Cerebellar nuclear complex (tissue), 1 donor: ENCODE results near the gene YOD1.

ENCODE experiments used
- DNase-seq, 2 experiments: peaks; one replicate each; lab custom pipeline; 2025; lab: John Stamatoyannopoulos, UW

Gene YOD1

DNA sequence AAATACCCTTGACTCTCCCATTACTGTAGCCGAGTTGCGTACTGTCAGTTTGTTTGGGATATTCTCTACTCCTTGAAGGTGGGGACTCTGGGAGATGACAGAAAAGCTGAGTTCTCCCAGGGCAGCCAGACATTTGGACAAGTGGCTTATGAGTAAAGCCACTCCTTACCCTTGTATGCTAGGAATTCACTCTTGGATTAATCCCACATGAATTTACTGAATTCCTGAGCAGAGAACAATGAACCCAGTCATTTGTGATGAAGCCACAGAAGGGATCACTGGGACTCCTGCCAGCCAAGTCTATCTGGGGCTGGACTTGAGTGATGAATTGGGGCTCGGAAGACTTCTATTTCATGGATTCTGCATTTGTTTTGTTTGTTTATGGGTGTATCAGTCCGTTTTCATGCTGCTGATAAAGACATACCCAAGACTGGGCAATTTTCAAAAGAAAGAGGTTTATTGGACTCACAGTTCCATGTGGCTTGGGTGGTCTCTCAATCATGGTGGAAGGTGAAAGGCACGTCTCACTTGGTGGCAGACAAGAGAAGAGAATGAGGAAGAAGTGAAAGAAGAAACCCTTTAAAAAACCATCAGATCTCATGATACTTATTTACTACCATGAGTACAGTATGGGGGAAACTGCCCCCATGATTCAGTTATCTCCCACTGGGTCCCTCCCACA lies 43.5 kb downstream of the YOD1 start:
- DNase-seq = no peak

DNA sequence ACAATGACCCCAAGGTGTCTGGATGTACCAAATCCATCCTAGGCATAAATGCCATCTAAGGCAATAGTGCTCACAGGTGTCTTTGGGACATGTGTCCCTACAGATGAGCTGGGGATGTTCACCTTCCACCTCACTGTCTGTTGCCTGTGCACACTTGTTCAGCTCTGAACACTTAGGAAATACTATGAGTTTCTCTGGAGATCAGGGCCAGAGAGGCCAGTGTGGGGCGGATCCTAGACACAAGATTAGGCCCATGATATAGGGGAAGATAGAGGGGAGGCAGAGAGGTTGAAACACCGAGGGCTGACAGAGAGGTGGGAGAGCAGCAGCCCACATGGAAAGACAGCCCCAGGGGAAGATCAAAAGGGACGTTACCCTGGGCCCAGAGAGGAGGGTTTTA lies 44.1 kb downstream of the YOD1 start:
- no peak for DNase-seq

DNA sequence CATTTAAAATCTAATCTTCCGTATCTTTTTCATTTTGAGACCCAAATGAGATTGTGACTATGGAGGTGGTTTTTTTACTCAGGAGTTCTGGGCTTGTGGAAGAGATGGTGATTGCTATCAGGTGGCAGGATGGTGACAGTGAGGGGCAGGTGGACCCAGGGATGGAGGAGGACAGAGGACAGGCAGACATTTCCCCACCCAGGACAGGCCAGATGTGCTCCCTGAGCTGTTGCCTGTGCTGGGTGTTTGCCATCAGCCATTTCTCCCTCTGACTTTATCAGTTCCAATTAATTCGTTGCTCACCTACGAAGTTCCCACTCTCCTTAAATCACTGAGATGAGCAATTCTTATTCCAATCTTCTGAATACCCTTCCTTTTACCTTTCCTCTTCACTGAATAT lies 44.9 kb downstream of the YOD1 start:
- DNase-seq = no peak

DNA sequence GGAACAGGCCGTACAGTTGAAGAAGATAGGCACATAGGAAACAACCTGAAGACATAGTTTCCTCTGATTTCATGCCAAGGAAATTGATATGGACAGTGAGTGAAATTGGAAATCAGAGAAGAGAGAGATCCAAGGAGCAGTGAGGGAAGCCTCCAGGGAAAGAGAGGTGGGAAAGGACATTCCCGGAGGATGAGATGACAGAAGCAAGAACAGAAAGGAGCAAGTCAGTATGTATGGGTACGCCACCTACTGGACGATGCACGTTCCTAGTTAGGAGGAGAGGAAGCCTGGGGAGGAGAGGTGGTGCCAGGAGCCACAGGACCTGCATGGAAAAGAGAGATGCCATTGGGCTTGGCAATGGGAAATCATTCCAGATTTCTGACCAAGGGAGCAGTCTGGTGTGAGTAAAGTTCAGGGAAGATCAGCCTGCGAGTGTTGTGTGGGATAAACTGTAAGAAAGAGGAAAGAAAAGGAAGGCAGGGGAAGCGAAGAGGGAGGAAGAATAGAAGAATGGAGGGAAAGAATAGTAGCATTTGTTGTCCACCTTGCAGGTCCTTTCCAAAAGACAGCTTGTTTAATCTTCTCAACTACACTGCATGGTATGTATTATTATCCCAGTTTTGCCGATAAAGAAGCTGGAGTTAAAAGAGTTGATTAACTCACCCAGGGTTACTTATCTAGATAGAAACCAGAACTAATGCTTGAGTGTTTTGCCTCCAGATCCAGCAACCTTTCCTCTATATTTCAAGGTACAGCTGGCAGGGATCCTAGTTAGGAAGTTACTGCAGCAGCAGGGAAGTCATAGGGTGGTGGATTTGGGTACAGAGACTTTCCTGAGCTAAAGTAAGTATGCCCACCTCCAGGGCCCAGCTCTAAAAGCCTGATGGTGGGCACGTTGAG lies 45.8 kb downstream of the YOD1 start:
- no peak for DNase-seq

DNA sequence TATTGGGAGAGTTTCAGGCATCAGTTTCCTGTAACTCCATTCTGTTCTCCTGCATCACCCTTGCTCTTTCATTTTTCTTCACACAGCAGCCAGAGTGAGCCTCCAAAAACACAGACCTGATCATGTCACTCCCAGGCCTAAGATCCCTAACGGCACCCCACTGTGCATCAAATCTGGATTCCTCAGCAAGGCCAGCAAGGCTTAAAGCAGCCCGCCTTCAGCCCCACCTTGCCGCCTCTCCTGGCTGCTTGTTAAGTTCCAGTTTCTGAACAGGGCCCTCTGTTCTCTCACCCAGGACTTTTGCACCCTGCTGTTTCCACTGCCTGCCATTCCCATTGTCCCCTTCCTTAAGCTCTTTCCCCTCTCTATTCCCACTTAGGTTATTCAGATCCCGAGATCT lies 47.8 kb downstream of the YOD1 start:
- DNase-seq = no peak

DNA sequence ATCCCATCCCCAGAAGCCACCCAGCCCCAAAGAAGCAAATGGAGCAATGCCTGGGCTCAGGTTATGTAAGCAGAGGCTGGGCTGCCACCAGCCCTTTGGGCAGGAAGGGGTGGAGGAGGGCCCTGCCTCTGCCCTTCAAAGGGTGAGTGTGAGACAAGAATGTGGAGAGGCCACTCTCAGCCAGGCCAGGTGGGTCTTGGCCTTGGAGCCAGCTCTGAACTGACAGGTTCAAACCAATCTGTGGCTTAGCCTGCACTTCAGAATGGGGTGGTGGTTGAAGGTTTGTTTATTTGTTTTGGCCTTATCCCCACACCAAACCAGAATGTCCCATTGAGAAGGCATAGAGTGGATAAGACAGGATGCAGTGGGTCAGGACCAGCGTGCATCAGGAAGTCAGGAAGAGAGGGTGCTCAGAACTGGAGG lies 48.3 kb downstream of the YOD1 start:
- DNase-seq = no peak

DNA sequence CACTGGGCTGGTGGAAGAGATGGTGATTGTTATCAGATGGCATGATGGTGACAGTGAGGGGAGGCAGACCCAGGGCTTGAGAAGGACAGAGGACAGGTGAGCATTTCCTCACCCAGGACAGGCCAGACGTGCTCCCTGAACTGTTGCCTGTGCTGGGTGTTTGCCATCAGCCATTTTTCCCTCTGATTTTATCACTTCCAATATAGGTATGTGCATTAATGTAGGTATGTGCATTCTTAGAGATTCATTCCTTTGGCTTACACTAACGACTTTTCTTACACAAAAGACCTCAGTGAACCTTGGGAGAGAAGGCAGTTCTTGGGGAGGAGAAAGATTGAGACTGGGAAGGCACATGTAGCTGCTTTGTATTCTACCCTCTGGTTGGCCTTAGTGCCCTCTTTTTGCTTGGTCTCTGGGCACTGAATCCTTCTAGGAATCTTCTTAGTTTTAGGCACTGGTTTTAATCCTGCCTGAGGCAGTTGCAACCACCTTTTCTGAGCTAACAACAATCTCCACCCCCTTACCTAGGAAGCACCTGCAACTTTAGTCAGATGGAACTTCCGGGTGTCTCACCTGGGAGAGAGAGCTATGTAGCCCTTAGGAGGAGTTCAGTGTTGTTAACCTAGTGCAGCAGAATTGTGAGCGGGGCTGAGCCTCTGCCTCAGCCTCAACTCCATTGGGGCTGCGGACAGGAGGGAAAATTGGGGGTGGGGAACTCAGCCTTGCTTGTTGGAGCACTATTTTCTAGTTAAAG lies 49.3 kb downstream of the YOD1 start:
- DNase-seq = no peak

DNA sequence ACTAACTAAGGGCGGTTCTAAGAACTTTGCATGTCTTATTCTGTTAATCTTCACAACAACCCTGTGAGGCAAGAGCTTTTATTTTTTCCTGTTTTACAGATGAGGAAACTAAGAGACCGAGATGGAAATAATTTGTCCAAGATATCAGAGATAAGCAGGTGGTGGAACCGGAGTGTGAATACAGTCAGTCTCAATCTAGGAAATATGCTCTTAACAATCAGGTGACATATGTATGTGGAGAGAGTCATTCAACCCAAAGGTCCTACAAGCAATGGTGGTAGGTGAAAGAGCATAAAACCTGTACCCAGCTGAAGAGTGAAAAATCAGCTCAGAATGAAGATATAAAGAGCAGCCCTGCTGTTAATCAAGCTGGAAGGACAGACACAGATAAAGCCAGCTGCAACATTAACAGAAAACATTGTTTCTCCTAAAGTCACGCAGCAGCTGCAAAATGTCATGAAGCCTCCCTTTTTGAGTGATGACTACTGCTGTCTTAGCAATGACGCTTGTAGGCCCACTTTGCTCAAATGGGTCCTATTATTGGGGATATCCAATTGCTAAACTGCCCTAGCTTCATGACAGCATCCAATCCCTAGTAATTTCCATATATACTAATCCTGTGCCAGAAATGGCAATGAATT lies 50.2 kb downstream of the YOD1 start:
- no peak for DNase-seq

DNA sequence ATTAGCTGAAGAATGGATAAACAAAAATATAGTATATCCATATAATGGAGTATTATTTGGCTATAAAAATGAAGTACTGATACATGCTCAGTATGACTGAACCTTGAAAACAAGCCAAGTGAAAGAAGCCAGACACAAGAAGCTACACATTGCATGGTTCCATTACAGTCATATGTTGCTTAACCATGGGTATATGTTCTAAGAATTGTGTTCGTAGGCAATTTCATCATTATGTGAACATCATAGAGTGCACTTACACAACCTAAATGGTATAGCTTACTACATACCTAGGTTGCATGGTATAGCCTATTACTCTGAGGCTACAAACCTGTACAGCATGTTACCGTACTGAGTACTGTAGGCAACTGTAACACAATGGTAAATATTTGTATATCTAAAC lies 52.2 kb downstream of the YOD1 start:
- DNase-seq = no peak
